Glutamatergic neuron (in vitro differentiated cells): Measurements from ENCODE around the gene ADAMTS17. TPM values are rescaled to one million over a fixed set of nuclear protein-coding genes. Genes with fewer than 3 reads are reported as not detected.

Source experiments
- DNase-seq: peaks from one replicate; pipeline ENCODE4 v3.0.0; 2022
- H3K27ac Mint-ChIP-seq: one replicate; pipeline ENCODE4 v1.8.0; 2020; ENCODE audit warnings: mild to moderate bottlenecking, mixed read lengths, inconsistent platforms; ENCODE audit not compliant: unreplicated experiment
- H3K27me3 Mint-ChIP-seq: one replicate; pipeline ENCODE4 v1.8.0; 2020; ENCODE audit warnings: mild to moderate bottlenecking, moderate library complexity, mixed read lengths, inconsistent platforms; ENCODE audit not compliant: unreplicated experiment
- H3K36me3 Mint-ChIP-seq: one replicate; pipeline ENCODE4 v1.8.0; 2020; ENCODE audit warnings: mild to moderate bottlenecking, mixed read lengths, inconsistent platforms; ENCODE audit not compliant: unreplicated experiment
- H3K4me1 Mint-ChIP-seq: one replicate; pipeline ENCODE4 v1.8.0; 2020; ENCODE audit warnings: mild to moderate bottlenecking, low read depth, mixed read lengths, inconsistent platforms; ENCODE audit not compliant: unreplicated experiment
- H3K4me3 Mint-ChIP-seq: one replicate; pipeline ENCODE4 v1.8.0; 2020; ENCODE audit warnings: mild to moderate bottlenecking, mixed read lengths, inconsistent platforms; ENCODE audit not compliant: unreplicated experiment
- H3K9me3 Mint-ChIP-seq: one replicate; pipeline ENCODE4 v1.8.0; 2020; ENCODE audit warnings: mild to moderate bottlenecking, moderate library complexity, mixed read lengths, inconsistent platforms; ENCODE audit not compliant: unreplicated experiment
- total RNA-seq: library from RNA; stranded (reverse); fragmentation: NEBNext Ultra II Directional; extraction: Animal tissue kit (Norgen Biotek cat#: 25700); gene quantifications from one replicate; pipeline ENCODE4 v1.2.1, GENCODE V29; 2021; ENCODE audit not compliant: unreplicated experiment
- TF ChIP-seq, protein P1 (sequence below): fragments of 200-600 bp; sonication (generic); IDR thresholded peaks from one replicate; pipeline ENCODE4 v1.5.0; 2021; ENCODE audit not compliant: partially characterized antibody, unreplicated experiment

The ADAMTS17 gene
- total RNA-seq, 1 donor from 2014 or later: 6.8 TPM

DNA sequence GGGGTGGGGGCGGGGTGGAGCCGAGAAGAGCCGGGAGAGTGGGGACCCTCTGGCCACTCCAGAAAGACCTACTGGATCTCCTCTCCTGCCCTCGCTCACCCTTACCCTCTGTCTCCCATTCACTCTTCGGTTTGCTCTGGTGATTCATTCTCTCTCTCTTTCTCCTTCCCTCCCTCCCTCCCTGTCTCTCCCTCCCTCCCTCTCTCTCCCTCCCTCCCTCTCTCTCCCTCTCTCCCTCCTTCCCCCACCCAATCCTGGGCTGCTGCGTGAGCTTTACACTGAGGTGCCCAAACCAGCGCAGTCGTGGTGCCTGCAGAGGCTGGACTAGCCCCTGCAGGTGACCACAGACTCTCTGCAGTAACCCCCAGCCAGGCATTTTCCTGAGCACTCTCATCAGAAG lies 32.2 kb upstream of the ADAMTS17 start:
- Mint-ChIP-seq H3K36me3 (peaks cover 12% of the 10 kb centered on the region), H3K4me3 (peak overlapping the region; percentile 52), H3K27me3 (peaks cover 12% of the 10 kb centered on the region), H3K9me3 (peaks cover 9% of the 10 kb centered on the region), H3K4me1 (no peaks in the 10 kb centered on the region), H3K27ac (no peak overlapping the region)
- DNase-seq: no peak
- TF ChIP-seq, protein P1, sequence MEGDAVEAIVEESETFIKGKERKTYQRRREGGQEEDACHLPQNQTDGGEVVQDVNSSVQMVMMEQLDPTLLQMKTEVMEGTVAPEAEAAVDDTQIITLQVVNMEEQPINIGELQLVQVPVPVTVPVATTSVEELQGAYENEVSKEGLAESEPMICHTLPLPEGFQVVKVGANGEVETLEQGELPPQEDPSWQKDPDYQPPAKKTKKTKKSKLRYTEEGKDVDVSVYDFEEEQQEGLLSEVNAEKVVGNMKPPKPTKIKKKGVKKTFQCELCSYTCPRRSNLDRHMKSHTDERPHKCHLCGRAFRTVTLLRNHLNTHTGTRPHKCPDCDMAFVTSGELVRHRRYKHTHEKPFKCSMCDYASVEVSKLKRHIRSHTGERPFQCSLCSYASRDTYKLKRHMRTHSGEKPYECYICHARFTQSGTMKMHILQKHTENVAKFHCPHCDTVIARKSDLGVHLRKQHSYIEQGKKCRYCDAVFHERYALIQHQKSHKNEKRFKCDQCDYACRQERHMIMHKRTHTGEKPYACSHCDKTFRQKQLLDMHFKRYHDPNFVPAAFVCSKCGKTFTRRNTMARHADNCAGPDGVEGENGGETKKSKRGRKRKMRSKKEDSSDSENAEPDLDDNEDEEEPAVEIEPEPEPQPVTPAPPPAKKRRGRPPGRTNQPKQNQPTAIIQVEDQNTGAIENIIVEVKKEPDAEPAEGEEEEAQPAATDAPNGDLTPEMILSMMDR: no peak

DNA sequence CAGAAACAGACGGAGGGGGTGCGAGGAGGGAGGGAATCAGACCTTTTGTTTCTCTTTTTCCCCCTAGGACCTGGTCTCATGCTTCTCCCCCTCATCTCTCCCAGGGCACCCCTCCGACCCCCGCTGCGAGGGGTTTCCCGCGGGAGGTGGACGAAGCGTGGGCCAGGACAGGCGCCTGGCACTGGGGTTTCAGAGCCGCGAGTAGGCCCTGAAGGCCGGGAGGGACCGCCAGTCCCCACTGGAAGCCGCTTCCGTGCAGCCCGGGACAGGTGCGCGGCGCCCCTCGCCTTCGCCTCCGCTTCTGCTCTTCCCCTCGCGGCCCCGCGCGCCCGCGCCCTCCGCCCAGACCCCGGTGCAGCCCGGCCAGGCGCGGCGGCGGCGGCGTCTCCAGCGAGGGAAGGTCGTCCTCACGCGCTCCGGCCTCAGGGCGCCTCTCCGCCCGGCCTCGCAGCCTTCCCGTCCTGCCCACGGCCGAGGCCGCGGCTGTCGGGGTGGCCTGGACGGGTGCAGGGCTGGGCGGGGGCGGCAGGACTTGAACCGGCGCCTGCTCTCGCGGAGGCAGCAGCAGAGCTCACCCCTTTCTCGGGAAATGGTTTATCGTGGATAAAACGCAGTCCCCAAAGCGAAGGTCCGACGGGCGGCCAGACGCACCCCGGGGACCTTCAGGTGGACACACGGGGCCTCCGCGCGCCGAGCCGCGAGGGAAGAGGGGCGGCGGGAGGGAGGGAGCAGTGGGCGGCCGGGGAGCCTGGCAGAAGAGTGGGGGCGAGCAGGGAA lies 31.5 kb upstream of the ADAMTS17 start:
- Mint-ChIP-seq H3K27me3 (peaks cover 12% of the 10 kb centered on the region), H3K4me1 (no peaks in the 10 kb centered on the region), H3K27ac (no peak overlapping the region), H3K9me3 (peaks cover 9% of the 10 kb centered on the region), H3K4me3 (peak overlapping the region; percentile 61), H3K36me3 (peaks cover 12% of the 10 kb centered on the region)
- no peak for DNase-seq
- TF ChIP-seq, protein P1: no peak

GRCh38 chr15:100372739-100373119 lies 31.0 kb upstream of the ADAMTS17 start:
- H3K27ac Mint-ChIP-seq: no peak overlapping the region
- no peak for DNase-seq
- H3K9me3 Mint-ChIP-seq: peaks cover 9% of the 10 kb centered on the region
- no peaks in the 10 kb centered on the region for H3K4me1 Mint-ChIP-seq
- peaks cover 12% of the 10 kb centered on the region for H3K36me3 Mint-ChIP-seq
- H3K27me3 Mint-ChIP-seq: peaks cover 12% of the 10 kb centered on the region
- TF ChIP-seq, protein P1: no peak
- H3K4me3 Mint-ChIP-seq: peak overlapping the region; percentile 61

DNA sequence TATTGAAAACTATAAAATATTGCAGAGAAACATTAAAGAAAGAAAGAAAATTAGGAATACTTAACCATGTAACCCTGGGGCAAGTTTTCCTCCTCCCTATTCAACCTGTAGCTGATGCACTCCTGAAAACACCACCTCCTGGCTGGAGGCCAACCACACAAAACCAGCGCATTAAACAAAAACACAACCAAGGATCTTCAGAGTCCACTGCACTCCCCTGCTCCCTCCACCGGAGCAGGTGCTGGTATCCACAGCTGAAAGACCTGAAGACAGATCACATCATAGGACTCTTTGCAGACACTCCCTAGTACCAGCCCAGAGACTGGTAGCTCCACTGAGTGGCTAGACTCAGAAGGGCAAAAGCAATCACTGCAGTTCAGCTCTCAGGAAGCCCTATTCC lies 13.6 kb upstream of the ADAMTS17 start:
- TF ChIP-seq, protein P1: no peak
- Mint-ChIP-seq H3K36me3 (no peaks in the 10 kb centered on the region), H3K4me1 (peaks cover 3% of the 10 kb centered on the region), H3K27me3 (peaks cover 1% of the 10 kb centered on the region), H3K4me3 (no peak overlapping the region), H3K27ac (no peak overlapping the region), H3K9me3 (peaks cover 4% of the 10 kb centered on the region)
- no peak for DNase-seq

GRCh38 chr15:100353449-100353848 lies 11.7 kb upstream of the ADAMTS17 start:
- H3K9me3 Mint-ChIP-seq: peaks cover 2% of the 10 kb centered on the region
- H3K4me3 Mint-ChIP-seq: no peak overlapping the region
- peaks cover 3% of the 10 kb centered on the region for H3K4me1 Mint-ChIP-seq
- TF ChIP-seq, protein P1: no peak
- DNase-seq: no peak
- H3K36me3 Mint-ChIP-seq: no peaks in the 10 kb centered on the region
- no peak overlapping the region for H3K27ac Mint-ChIP-seq
- H3K27me3 Mint-ChIP-seq: peaks cover 1% of the 10 kb centered on the region
